ENCODE data around the gene CTNNA2.

Gene CTNNA2

GRCh38 chr2:80217446-80217845 is 704.6 kb downstream of the CTNNA2 start:
- no peak for DNase-seq (ENCODE audit: low read depth)

GRCh38 chr2:80222644-80223043 is 709.8 kb downstream of the CTNNA2 start:
- DNase-seq (ENCODE audit: low read depth): no peak

GRCh38 chr2:80231421-80231820 is 718.6 kb downstream of the CTNNA2 start:
- no peak for DNase-seq (ENCODE audit: low read depth)

- DNase-seq (ENCODE audit: low read depth): no peak
Measured at GRCh38 chr2:80233333-80233732, 720.5 kb downstream of the CTNNA2 start.

GRCh38 chr2:80238692-80239469 is 726.0 kb downstream of the CTNNA2 start:
- no peak for DNase-seq (ENCODE audit: low read depth)

- no peak for DNase-seq (ENCODE audit: low read depth)
Measured at GRCh38 chr2:80242355-80242910, 729.6 kb downstream of the CTNNA2 start.

GRCh38 chr2:80244905-80245584 is 732.2 kb downstream of the CTNNA2 start:
- DNase-seq (ENCODE audit: low read depth): no peak

GRCh38 chr2:80246534-80246933 is 733.7 kb downstream of the CTNNA2 start:
- no peak for DNase-seq (ENCODE audit: low read depth)

GRCh38 chr2:80247339-80247738 is 734.5 kb downstream of the CTNNA2 start:
- no peak for DNase-seq (ENCODE audit: low read depth)

- no peak for DNase-seq (ENCODE audit: low read depth)
Measured at GRCh38 chr2:80248146-80248545, 735.3 kb downstream of the CTNNA2 start.

- DNase-seq (ENCODE audit: low read depth): no peak
Measured at GRCh38 chr2:80252294-80252986, 739.6 kb downstream of the CTNNA2 start.

GRCh38 chr2:80255918-80256781 is 743.3 kb downstream of the CTNNA2 start:
- DNase-seq (ENCODE audit: low read depth): no peak

GRCh38 chr2:80256782-80257167 is 743.9 kb downstream of the CTNNA2 start:
- DNase-seq (ENCODE audit: low read depth): no peak

GRCh38 chr2:80257450-80257849 is 744.6 kb downstream of the CTNNA2 start:
- DNase-seq (ENCODE audit: low read depth): no peak

GRCh38 chr2:80258341-80258740 is 745.5 kb downstream of the CTNNA2 start:
- no peak for DNase-seq (ENCODE audit: low read depth)

- DNase-seq (ENCODE audit: low read depth): no peak
Measured at GRCh38 chr2:80258793-80259192, 745.9 kb downstream of the CTNNA2 start.

- no peak for DNase-seq (ENCODE audit: low read depth)
Measured at GRCh38 chr2:80259292-80259691, 746.4 kb downstream of the CTNNA2 start.

GRCh38 chr2:80266231-80266630 is 753.4 kb downstream of the CTNNA2 start:
- DNase-seq (ENCODE audit: low read depth): no peak

- DNase-seq (ENCODE audit: low read depth): no peak
Measured at GRCh38 chr2:80269806-80270205, 757.0 kb downstream of the CTNNA2 start.

- DNase-seq (ENCODE audit: low read depth): no peak
Measured at GRCh38 chr2:80280598-80280997, 767.7 kb downstream of the CTNNA2 start.

- no peak for DNase-seq (ENCODE audit: low read depth)
Measured at GRCh38 chr2:80281049-80281448, 768.2 kb downstream of the CTNNA2 start.

GRCh38 chr2:80288576-80288975 is 775.7 kb downstream of the CTNNA2 start:
- DNase-seq (ENCODE audit: low read depth): no peak

Data from activated T-cell treated with anti-CD3 and anti-CD28 coated beads for 1 hour (primary cell).